Measurements from ENCODE around the gene CLDN34. TPM values are rescaled to one million over a fixed set of nuclear protein-coding genes. Genes with fewer than 3 reads are reported as not detected.

CLDN34 gene
- total RNA-seq, 4 donors from 2014 or later: not detected

- TF ChIP-seq POLR2A (IDR thresholded peaks at IDR 0.05): no peak
- no peak for TF ChIP-seq CTCF (IDR thresholded peaks at IDR 0.05)
- no peak overlapping the region for H3K27ac ChIP-seq
- H3K27me3 ChIP-seq: no peaks in the 10 kb centered on the region
- H3K4me3 ChIP-seq: no peak overlapping the region
- H3K4me1 ChIP-seq: no peaks in the 10 kb centered on the region
- DNase-seq: no peak
- H3K9me3 ChIP-seq: no peaks in the 10 kb centered on the region
- H3K36me3 ChIP-seq: no peaks in the 10 kb centered on the region
These were observed 37.8 kb downstream of the CLDN34 start for GRCh38 chrX:10004832-10005475.

- Histone ChIP-seq H3K36me3 (no peaks in the 10 kb centered on the region), H3K27me3 (no peaks in the 10 kb centered on the region), H3K4me3 (no peak overlapping the region), H3K9me3 (no peaks in the 10 kb centered on the region), H3K27ac (no peak overlapping the region), H3K4me1 (no peaks in the 10 kb centered on the region)
- TF ChIP-seq CTCF (IDR thresholded peaks at IDR 0.05): no peak
- peak in 1 of 3 donors; percentile 5 for DNase-seq
These were observed 38.9 kb downstream of the CLDN34 start for GRCh38 chrX:10006086-10006485.

GRCh38 chrX:10006770-10007169 is 39.6 kb downstream of the CLDN34 start:
- Histone ChIP-seq H3K9me3 (no peaks in the 10 kb centered on the region), H3K4me1 (no peaks in the 10 kb centered on the region), H3K36me3 (no peaks in the 10 kb centered on the region), H3K27ac (no peak overlapping the region), H3K27me3 (no peaks in the 10 kb centered on the region), H3K4me3 (no peak overlapping the region)
- DNase-seq: no peak
- TF ChIP-seq POLR2A (IDR thresholded peaks at IDR 0.05) (no peak), CTCF (IDR thresholded peaks at IDR 0.05) (no peak)

GRCh38 chrX:10007621-10008020 is 40.5 kb downstream of the CLDN34 start:
- Histone ChIP-seq H3K36me3 (no peaks in the 10 kb centered on the region), H3K27ac (no peak overlapping the region), H3K4me1 (no peaks in the 10 kb centered on the region), H3K4me3 (no peak overlapping the region), H3K27me3 (no peaks in the 10 kb centered on the region), H3K9me3 (no peaks in the 10 kb centered on the region)
- DNase-seq: peak in 1 of 3 donors; percentile 14
- no peak for TF ChIP-seq POLR2A (IDR thresholded peaks at IDR 0.05)
- no peak for TF ChIP-seq CTCF (IDR thresholded peaks at IDR 0.05)

GRCh38 chrX:10008483-10009056 is 41.4 kb downstream of the CLDN34 start:
- Histone ChIP-seq H3K27ac (no peak overlapping the region), H3K4me3 (no peak overlapping the region), H3K9me3 (no peaks in the 10 kb centered on the region), H3K4me1 (no peaks in the 10 kb centered on the region), H3K36me3 (no peaks in the 10 kb centered on the region), H3K27me3 (no peaks in the 10 kb centered on the region)
- peak in 1 of 3 donors; percentile 4 for DNase-seq
- TF ChIP-seq POLR2A (IDR thresholded peaks at IDR 0.05): no peak
- TF ChIP-seq CTCF (IDR thresholded peaks at IDR 0.05): no peak
